Endothelial cell of umbilical vein (primary cell): ENCODE results near the gene ABCA3. TPM values are rescaled to one million over a fixed set of nuclear protein-coding genes. Genes with fewer than 3 reads are reported as not detected.

Experiments
- BruUV-seq: library from RNA; stranded (reverse); fragments of 400-500 nt; replicated peaks from 2 replicates; lab custom pipeline; 2021; lab: Mats Ljungman, UMichigan
- CTCF ChIA-PET: fragments of 300-600, 350-600 bp; sonication (Branson Sonifier 250); formaldehyde crosslinking; loops from one replicate; lab custom pipeline; 2021; ENCODE audit warnings: antibody characterized with exemption, inconsistent platforms; lab: Charles Lee
- POLR2A ChIA-PET: fragments of 300-600, 350-600 bp; sonication (Branson Sonifier 250); formaldehyde crosslinking; loops from one replicate; lab custom pipeline; 2021; ENCODE audit warnings: antibody characterized with exemption, inconsistent platforms; lab: Charles Lee
- DNase-seq: peaks from one replicate; pipeline ENCODE4 v3.0.0-alpha.2; 2011; ENCODE audit warnings: low read depth, low spot score
- FAIRE-seq: peaks from 2 replicates; lab custom pipeline; 2011; peaks lifted over from hg19 to GRCh38; lab: Jason Lieb, UNC
- H2AFZ ChIP-seq: 2 replicates; pipeline ENCODE4 v1.6.0; 2012; ENCODE audit warnings: low read depth, low read length, control low read depth, inconsistent platforms
- H3K27ac ChIP-seq: 2 replicates; pipeline ENCODE4 v1.5.1; 2011; ENCODE audit warnings: low read depth, mild to moderate bottlenecking, control low read depth, low read length, moderate library complexity; ENCODE audit not compliant: insufficient read depth
- H3K27me3 ChIP-seq, 2 experiments: 2 replicates each; pipeline versions ENCODE4 v1.6.0 to v1.6.1; 2011; ENCODE audit warnings: low read length in 2 of 2, mixed read lengths in 1 of 2; ENCODE audit not compliant: control insufficient read depth in 2 of 2, insufficient read depth in 2 of 2
- H3K36me3 ChIP-seq, 2 experiments: 2 replicates in 1 of 2; 3 replicates in 1 of 2; pipeline ENCODE4 v1.5.1; 2011; ENCODE audit warnings: low read length in 2 of 2, mild to moderate bottlenecking in 1 of 2, moderate library complexity in 1 of 2; ENCODE audit not compliant: control insufficient read depth in 2 of 2, insufficient read depth in 2 of 2; ENCODE audit errors: extremely low read depth in 1 of 2
- H3K4me1 ChIP-seq: 3 replicates; pipeline ENCODE4 v1.5.1; 2011; ENCODE audit warnings: mild to moderate bottlenecking, low read length; ENCODE audit not compliant: control insufficient read depth, insufficient read depth; ENCODE audit errors: extremely low read depth
- H3K4me2 ChIP-seq: 2 replicates; pipeline ENCODE4 v1.6.1; 2011; ENCODE audit warnings: low read length, control low read depth, mixed read lengths; ENCODE audit not compliant: insufficient read depth
- H3K4me3 ChIP-seq, 3 experiments: fragments of 200-600 bp in 1 of 3; sonication (generic), shearing (Covaris generic) in 1 of 3; replicated peaks in 1 of 3; 2 replicates each; pipeline ENCODE4 v1.5.1; 2011 to 2016; ENCODE audit warnings: control low read depth in 3 of 3, low read length in 3 of 3, mild to moderate bottlenecking in 2 of 3, inconsistent platforms in 1 of 3, low read depth in 1 of 3, moderate library complexity in 1 of 3; ENCODE audit not compliant: insufficient read depth in 1 of 3
- H3K79me2 ChIP-seq: 2 replicates; pipeline ENCODE4 v1.6.0; 2012; ENCODE audit warnings: low read length, inconsistent platforms; ENCODE audit not compliant: control insufficient read depth, insufficient read depth
- H3K9ac ChIP-seq: replicated peaks from 2 replicates; pipeline ENCODE3; 2011; ENCODE audit warnings: low read length, control low read depth; ENCODE audit not compliant: insufficient read depth; ENCODE audit errors: extremely low read depth
- H3K9me1 ChIP-seq: replicated peaks from 3 replicates; pipeline ENCODE4 v1.6.0; 2011; ENCODE audit warnings: mild to moderate bottlenecking, low read length; ENCODE audit not compliant: control insufficient read depth, insufficient read depth; ENCODE audit errors: extremely low read depth
- H3K9me3 ChIP-seq: replicated peaks from 2 replicates; pipeline ENCODE4 v1.5.1; 2012; ENCODE audit warnings: low read length, inconsistent platforms; ENCODE audit not compliant: control insufficient read depth, insufficient read depth
- H4K20me1 ChIP-seq: replicated peaks from 2 replicates; pipeline ENCODE3; 2011; ENCODE audit warnings: mild to moderate bottlenecking, low read length; ENCODE audit not compliant: control insufficient read depth, insufficient read depth; ENCODE audit errors: extremely low read depth
- EZH2 ChIP-seq: IDR thresholded peaks from 2 replicates; pipeline ENCODE4 v1.6.1; 2012; ENCODE audit warnings: borderline replicate concordance, low read depth, mild to moderate bottlenecking, moderate library complexity, low read length, inconsistent platforms; ENCODE audit not compliant: severe bottlenecking
- FOS ChIP-seq: IDR thresholded peaks from 2 replicates; pipeline ENCODE4 v1.6.1; 2011; ENCODE audit warnings: mild to moderate bottlenecking, low read length, moderate library complexity, borderline replicate concordance; ENCODE audit not compliant: insufficient read depth
- GATA2 ChIP-seq: IDR thresholded peaks from 2 replicates; pipeline ENCODE4 v1.7.0; 2011; ENCODE audit warnings: low read depth, mild to moderate bottlenecking, moderate library complexity, mixed read lengths, low read length; ENCODE audit not compliant: insufficient read length, insufficient read depth
- JUN ChIP-seq: IDR thresholded peaks from 2 replicates; pipeline ENCODE4 v1.6.1; 2011; ENCODE audit warnings: borderline replicate concordance, low read depth; ENCODE audit not compliant: insufficient read length, insufficient read depth
- MYC ChIP-seq: IDR thresholded peaks from one replicate; pipeline ENCODE4 v1.6.1; 2011; ENCODE audit warnings: mild to moderate bottlenecking, low read depth, low read length
- POLR2A ChIP-seq: IDR thresholded peaks from 2 replicates; pipeline ENCODE4 v1.6.1; 2012; ENCODE audit warnings: low read depth, mild to moderate bottlenecking, control low read depth, low read length
- POLR2AphosphoS5 ChIP-seq: IDR thresholded peaks from 2 replicates; pipeline ENCODE4 v1.6.1; 2012; ENCODE audit warnings: low read depth, mild to moderate bottlenecking, control low read depth, low read length, moderate library complexity; ENCODE audit not compliant: insufficient read depth
- dilution Hi-C: fragments of 300-500 bp; cut with MboI; formaldehyde crosslinking; loops from one replicate; pipeline ENCODE4 v1.15.0; 2019; ENCODE audit warnings: low sequenced_read_pairs; ENCODE audit not compliant: extremely low pct_ligation_motif_present
- intact Hi-C: fragments of 100-400 bp; cut with micrococcal nuclease; formaldehyde crosslinking; loops from one replicate; pipeline ENCODE4 v1.10.0; 2022
- polyA plus RNA-seq, 4 experiments: library from polyadenylated mRNA; depleted of rRNA in 3 of 4; stranded (reverse) in 3 of 4; unstranded in 1 of 4; fragments of >200 nt; gene quantifications; 2 replicates each; pipeline versions ENCODE4 v1.2.1 to v1.2.3, GENCODE V29; 2011 to 2012; ENCODE audit warnings: missing spikeins in 1 of 4
- total RNA-seq: library from RNA; stranded (reverse); gene quantifications from 2 replicates; pipeline ENCODE4 v1.2.3, GENCODE V29; 2021
- TF ChIP-seq, protein P1 (sequence below): IDR thresholded peaks from 2 replicates; pipeline ENCODE4 v1.6.1; 2011; ENCODE audit not compliant: insufficient read depth, insufficient read length
- TF ChIP-seq, protein P2 (sequence below), 2 donors: IDR thresholded peaks; 1 replicate in 1 of 2; 2 replicates in 1 of 2; pipeline ENCODE4 v1.5.1; 2011; ENCODE audit warnings: low read length in 2 of 2, mild to moderate bottlenecking in 2 of 2, moderate library complexity in 2 of 2, control low read depth in 1 of 2, inconsistent platforms in 1 of 2, low read depth in 1 of 2; ENCODE audit not compliant: insufficient read depth in 1 of 2; ENCODE audit errors: extremely low read depth in 1 of 2

ABCA3 gene
- total and polyA plus RNA-seq, 2 donors (not counting 3 experiments of a cell fraction or from before 2014, with no cell fraction given) = 13.5 to 36.0 TPM

DNA sequence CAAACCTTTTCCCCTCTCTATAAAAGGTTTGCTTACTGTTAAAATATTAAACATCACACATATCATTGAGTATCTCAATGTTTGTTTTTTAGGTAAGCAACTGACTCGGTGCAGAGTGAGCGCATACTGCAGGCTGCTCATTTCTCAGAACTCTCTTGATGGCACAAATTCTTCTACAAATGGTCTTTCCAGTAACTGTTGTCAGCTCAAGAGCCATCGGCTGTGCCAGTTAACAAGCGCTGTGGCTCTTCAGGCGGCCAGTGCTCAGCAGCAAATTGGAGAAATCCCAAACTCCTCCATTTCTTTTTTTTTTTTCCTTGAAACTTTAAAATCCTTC, 8.6 kb downstream of the ABCA3 start:
- H4K20me1 ChIP-seq = no peaks in the 10 kb centered on the region
- H3K27ac ChIP-seq = no peak overlapping the region
- no peak overlapping the region for H3K4me2 ChIP-seq
- no peaks in the 10 kb centered on the region for H3K79me2 ChIP-seq
- POLR2A ChIA-PET = no interaction called here
- BruUV-seq = no TSS peak
- dilution Hi-C loops = no loop called here
- no peaks in the 10 kb centered on the region for H3K9me1 ChIP-seq
- H3K4me3 ChIP-seq = no peak overlapping the region
- no peaks in the 10 kb centered on the region for H3K27me3 ChIP-seq
- CTCF ChIA-PET = interaction anchor here (0.7 kb wide), 1 partner anchor 143 kb away, joined by 3 read pairs; the partner anchor contains the start of gene TBC1D24
- intact Hi-C loops = no loop called here
- H3K36me3 ChIP-seq = peaks cover 0 to 4% of the 10 kb centered on the region in 2 experiments
- FAIRE-seq = no peak
- H3K9ac ChIP-seq = no peak overlapping the region
- DNase-seq = no peak
- H2AFZ ChIP-seq = no peak overlapping the region
- H3K9me3 ChIP-seq = no peaks in the 10 kb centered on the region
- peaks cover 5% of the 10 kb centered on the region for H3K4me1 ChIP-seq
- no peak for TF ChIP-seq JUN
- no peak for TF ChIP-seq GATA2
- no peak for TF ChIP-seq EZH2
- TF ChIP-seq, protein P1, sequence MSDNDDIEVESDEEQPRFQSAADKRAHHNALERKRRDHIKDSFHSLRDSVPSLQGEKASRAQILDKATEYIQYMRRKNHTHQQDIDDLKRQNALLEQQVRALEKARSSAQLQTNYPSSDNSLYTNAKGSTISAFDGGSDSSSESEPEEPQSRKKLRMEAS = no peak
- TF ChIP-seq POLR2AphosphoS5 = no peak
- TF ChIP-seq FOS = no peak
- TF ChIP-seq, protein P2, sequence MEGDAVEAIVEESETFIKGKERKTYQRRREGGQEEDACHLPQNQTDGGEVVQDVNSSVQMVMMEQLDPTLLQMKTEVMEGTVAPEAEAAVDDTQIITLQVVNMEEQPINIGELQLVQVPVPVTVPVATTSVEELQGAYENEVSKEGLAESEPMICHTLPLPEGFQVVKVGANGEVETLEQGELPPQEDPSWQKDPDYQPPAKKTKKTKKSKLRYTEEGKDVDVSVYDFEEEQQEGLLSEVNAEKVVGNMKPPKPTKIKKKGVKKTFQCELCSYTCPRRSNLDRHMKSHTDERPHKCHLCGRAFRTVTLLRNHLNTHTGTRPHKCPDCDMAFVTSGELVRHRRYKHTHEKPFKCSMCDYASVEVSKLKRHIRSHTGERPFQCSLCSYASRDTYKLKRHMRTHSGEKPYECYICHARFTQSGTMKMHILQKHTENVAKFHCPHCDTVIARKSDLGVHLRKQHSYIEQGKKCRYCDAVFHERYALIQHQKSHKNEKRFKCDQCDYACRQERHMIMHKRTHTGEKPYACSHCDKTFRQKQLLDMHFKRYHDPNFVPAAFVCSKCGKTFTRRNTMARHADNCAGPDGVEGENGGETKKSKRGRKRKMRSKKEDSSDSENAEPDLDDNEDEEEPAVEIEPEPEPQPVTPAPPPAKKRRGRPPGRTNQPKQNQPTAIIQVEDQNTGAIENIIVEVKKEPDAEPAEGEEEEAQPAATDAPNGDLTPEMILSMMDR (IDR thresholded peaks at IDR 0.05; ENCODE audit: extremely low read depth in 1 of 2, insufficient read depth in 1 of 2, low read depth in 1 of 2, low read length in 2 of 2) = no peak
- TF ChIP-seq MYC = no peak
- TF ChIP-seq POLR2A = no peak
